Stimulated activated naive B cell treated with anti-CD40 and anti-IgM and Interleukin-4, amounts not matched to agents 10 μg/mL and 1 μg/mL and 100 μg/mL, for 72 hours (primary cell): Measurements from ENCODE around the gene NPL.

Experiments
- ATAC-seq, 2 donors: fragments of 150-1000 bp; cut with Tn5 transposase; replicated peaks; 2 replicates each; pipeline ENCODE4 v1.10.0; 2021; ENCODE audit warnings: moderate library complexity in 1 of 2
- DNase-seq: peaks from one replicate; pipeline ENCODE4 v3.0.0; 2021
- H3K27ac Mint-ChIP-seq: one replicate; pipeline ENCODE4 v1.8.0; 2022; ENCODE audit warnings: mild to moderate bottlenecking, mixed read lengths
- H3K27me3 Mint-ChIP-seq, 2 donors: one replicate each; pipeline ENCODE4 v1.8.0; 2022; ENCODE audit warnings: mixed read lengths in 2 of 2
- H3K36me3 Mint-ChIP-seq, 2 donors: one replicate each; pipeline ENCODE4 v1.8.0; 2022; ENCODE audit warnings: mixed read lengths in 2 of 2, mild to moderate bottlenecking in 1 of 2
- H3K4me1 Mint-ChIP-seq, 2 donors: one replicate each; pipeline ENCODE4 v1.8.0; 2022; ENCODE audit warnings: mixed read lengths in 2 of 2, mild to moderate bottlenecking in 1 of 2
- H3K4me3 Mint-ChIP-seq, 2 donors: one replicate each; pipeline ENCODE4 v1.8.0; 2022; ENCODE audit warnings: mild to moderate bottlenecking in 2 of 2, mixed read lengths in 2 of 2, moderate library complexity in 1 of 2
- H3K9me3 Mint-ChIP-seq, 2 donors: one replicate each; pipeline ENCODE4 v1.8.0; 2022; ENCODE audit warnings: mixed read lengths in 2 of 2, mild to moderate bottlenecking in 1 of 2

Gene NPL

GRCh38 chr1:182789138-182790076, at the start of gene NPL:
Gene NPL, plus strand, starts transcription at chr1:182789773. Its CDS starts 4,599 bp downstream, at chr1:182794372.
- DNase-seq (peak; percentile 82), ATAC-seq (peak; percentile 96 to 97)
- Mint-ChIP-seq H3K27ac (peak within 1 kb of the TSS; percentile 95), H3K4me3 (peak within 1 kb of the TSS; percentile 86 to 96), H3K27me3 (peaks cover 3 to 13% of the 10 kb centered on the region in 2 donors), H3K4me1 (peaks cover 6 to 24% of the 10 kb centered on the region in 2 donors), H3K36me3 (no peaks in the 10 kb centered on the region), H3K9me3 (no peaks in the 10 kb centered on the region)

- H3K36me3 Mint-ChIP-seq: no peaks in the 10 kb centered on the region
- H3K4me3 Mint-ChIP-seq: no peak overlapping the region
- H3K27me3 Mint-ChIP-seq: no peaks in the 10 kb centered on the region
- ATAC-seq: no peak
- DNase-seq: no peak
- no peaks in the 10 kb centered on the region for H3K4me1 Mint-ChIP-seq
- H3K27ac Mint-ChIP-seq: no peak overlapping the region
- H3K9me3 Mint-ChIP-seq: no peaks in the 10 kb centered on the region
Observed at GRCh38 chr1:182740120-182740519, 49.5 kb upstream of the NPL start.

GRCh38 chr1:182742780-182743179, 46.8 kb upstream of the NPL start:
- DNase-seq (no peak), ATAC-seq (no peak)
- H3K4me1 Mint-ChIP-seq: no peaks in the 10 kb centered on the region
- H3K27me3 Mint-ChIP-seq: peaks cover 9 to 13% of the 10 kb centered on the region in 2 donors
- H3K27ac Mint-ChIP-seq: no peak overlapping the region
- H3K4me3 Mint-ChIP-seq: no peak overlapping the region
- no peaks in the 10 kb centered on the region for H3K9me3 Mint-ChIP-seq
- no peaks in the 10 kb centered on the region for H3K36me3 Mint-ChIP-seq

- Mint-ChIP-seq H3K36me3 (peaks cover 0 to 3% of the 10 kb centered on the region in 2 donors), H3K4me1 (no peaks in the 10 kb centered on the region), H3K27ac (no peak overlapping the region), H3K27me3 (peaks cover 11 to 14% of the 10 kb centered on the region in 2 donors), H3K4me3 (no peak overlapping the region), H3K9me3 (peaks cover 0 to 3% of the 10 kb centered on the region in 2 donors)
- ATAC-seq (no peak), DNase-seq (no peak)
Observed at GRCh38 chr1:182752077-182752988, 37.2 kb upstream of the NPL start.

GRCh38 chr1:182754087-182754486, 35.5 kb upstream of the NPL start:
- peaks cover 0 to 3% of the 10 kb centered on the region in 2 donors for H3K9me3 Mint-ChIP-seq
- no peak overlapping the region for H3K27ac Mint-ChIP-seq
- DNase-seq (no peak), ATAC-seq (no peak)
- H3K4me1 Mint-ChIP-seq: no peaks in the 10 kb centered on the region
- H3K27me3 Mint-ChIP-seq: peaks cover 5 to 13% of the 10 kb centered on the region in 2 donors
- H3K4me3 Mint-ChIP-seq: no peak overlapping the region
- H3K36me3 Mint-ChIP-seq: peaks cover 0 to 3% of the 10 kb centered on the region in 2 donors

GRCh38 chr1:182754543-182755314, 34.8 kb upstream of the NPL start:
- H3K27ac Mint-ChIP-seq: no peak overlapping the region
- ATAC-seq: no peak
- H3K27me3 Mint-ChIP-seq: peaks cover 2 to 6% of the 10 kb centered on the region in 2 donors
- H3K9me3 Mint-ChIP-seq: peaks cover 0 to under 1% of the 10 kb centered on the region in 2 donors
- peaks cover 0 to under 1% of the 10 kb centered on the region in 2 donors for H3K36me3 Mint-ChIP-seq
- H3K4me1 Mint-ChIP-seq: no peaks in the 10 kb centered on the region
- no peak overlapping the region for H3K4me3 Mint-ChIP-seq
- no peak for DNase-seq

GRCh38 chr1:182755632-182756031, 33.9 kb upstream of the NPL start:
- Mint-ChIP-seq H3K27ac (no peak overlapping the region), H3K27me3 (peaks cover 0 to 4% of the 10 kb centered on the region in 2 donors), H3K36me3 (no peaks in the 10 kb centered on the region), H3K9me3 (no peaks in the 10 kb centered on the region), H3K4me1 (no peaks in the 10 kb centered on the region), H3K4me3 (no peak overlapping the region)
- DNase-seq (no peak), ATAC-seq (no peak)

- H3K27me3 Mint-ChIP-seq: no peaks in the 10 kb centered on the region
- no peak for ATAC-seq
- no peak overlapping the region for H3K27ac Mint-ChIP-seq
- no peaks in the 10 kb centered on the region for H3K36me3 Mint-ChIP-seq
- peaks cover 0 to 6% of the 10 kb centered on the region in 2 donors for H3K4me1 Mint-ChIP-seq
- peaks cover 0 to 2% of the 10 kb centered on the region in 2 donors for H3K9me3 Mint-ChIP-seq
- DNase-seq: no peak
- no peak overlapping the region for H3K4me3 Mint-ChIP-seq
Observed at GRCh38 chr1:182756423-182756822, 33.1 kb upstream of the NPL start.

- peak; percentile 66 to 67 for ATAC-seq
- peak overlapping the region; percentile 10 for H3K27ac Mint-ChIP-seq
Observed at GRCh38 chr1:182761396-182762395, 27.9 kb upstream of the NPL start.

GRCh38 chr1:182762536-182762935, 27.0 kb upstream of the NPL start:
- H3K36me3 Mint-ChIP-seq: peaks cover 4% of the 10 kb centered on the region in 2 donors
- peaks cover 0 to 6% of the 10 kb centered on the region in 2 donors for H3K4me1 Mint-ChIP-seq
- H3K27me3 Mint-ChIP-seq: no peaks in the 10 kb centered on the region
- no peak overlapping the region for H3K27ac Mint-ChIP-seq
- H3K4me3 Mint-ChIP-seq: no peak overlapping the region
- peaks cover 0 to 8% of the 10 kb centered on the region in 2 donors for H3K9me3 Mint-ChIP-seq
- no peak for DNase-seq
- no peak for ATAC-seq

More at GRCh38 chr1:182761396-182762395, 27.9 kb upstream of the NPL start:
- peaks cover 0 to 6% of the 10 kb centered on the region in 2 donors for H3K4me1 Mint-ChIP-seq
- peaks cover 4% of the 10 kb centered on the region in 2 donors for H3K36me3 Mint-ChIP-seq
- peak; percentile 7 for DNase-seq
- no peak overlapping the region for H3K4me3 Mint-ChIP-seq
- peaks cover 0 to 8% of the 10 kb centered on the region in 2 donors for H3K9me3 Mint-ChIP-seq
- no peaks in the 10 kb centered on the region for H3K27me3 Mint-ChIP-seq

GRCh38 chr1:182764029-182764727, 25.4 kb upstream of the NPL start:
- DNase-seq (no peak), ATAC-seq (no peak)
- Mint-ChIP-seq H3K27me3 (peaks cover 0 to 5% of the 10 kb centered on the region in 2 donors), H3K4me3 (no peak overlapping the region), H3K27ac (no peak overlapping the region), H3K36me3 (peaks cover 4% of the 10 kb centered on the region in 2 donors), H3K9me3 (peaks cover 0 to 8% of the 10 kb centered on the region in 2 donors), H3K4me1 (peaks cover 2 to 6% of the 10 kb centered on the region in 2 donors)

- Mint-ChIP-seq H3K4me1 (peaks cover 2 to 6% of the 10 kb centered on the region in 2 donors), H3K9me3 (peaks cover 0 to 8% of the 10 kb centered on the region in 2 donors), H3K27me3 (peaks cover 0 to 5% of the 10 kb centered on the region in 2 donors), H3K36me3 (peaks cover 4% of the 10 kb centered on the region in 2 donors), H3K4me3 (no peak overlapping the region), H3K27ac (no peak overlapping the region)
- ATAC-seq (no peak), DNase-seq (no peak)
Observed at GRCh38 chr1:182765391-182765790, 24.2 kb upstream of the NPL start.
